HepG2 (cell line): ENCODE data around the gene RFFL. TPM values are rescaled to one million over a fixed set of nuclear protein-coding genes. Genes with fewer than 3 reads are reported as not detected.

ENCODE experiments used
- CCDC6 ChIP-seq: sonication (generic); formaldehyde crosslinking; IDR thresholded peaks from 2 replicates; pipeline ENCODE4 v1.8.1; 2022; ENCODE audit warnings: mild to moderate bottlenecking, missing genetic modification reagents, moderate library complexity
- ELF3 ChIP-seq: IDR thresholded peaks from 2 replicates; pipeline ENCODE4 v1.6.1; 2016; ENCODE audit warnings: missing genetic modification reagents, missing compliant biosample characterization
- HOXA7 ChIP-seq: sonication (generic); formaldehyde crosslinking; IDR thresholded peaks from 2 replicates; pipeline ENCODE4 v1.8.1; 2022; ENCODE audit warnings: mild to moderate bottlenecking, missing genetic modification reagents, moderate library complexity
- MAZ ChIP-seq, 2 experiments: sonication (generic) in 1 of 2; formaldehyde crosslinking in 1 of 2; IDR thresholded peaks; 2 replicates each; pipeline versions ENCODE4 v1.5.0 to v1.6.1; 2012 to 2020; ENCODE audit warnings: low read depth in 2 of 2, mild to moderate bottlenecking in 2 of 2, borderline replicate concordance in 1 of 2, improper control_type of control experiment in 1 of 2, low read length in 1 of 2, missing genetic modification reagents in 1 of 2, moderate library complexity in 1 of 2
- SALL2 ChIP-seq: sonication (generic); formaldehyde crosslinking; IDR thresholded peaks from 2 replicates; pipeline ENCODE4 v1.8.1; 2023; ENCODE audit warnings: mild to moderate bottlenecking, missing genetic modification reagents, inconsistent platforms
- TOPORS ChIP-seq: sonication (generic); formaldehyde crosslinking; IDR thresholded peaks from 2 replicates; pipeline ENCODE4 v1.8.0; 2023; ENCODE audit warnings: mild to moderate bottlenecking, missing genetic modification reagents
- ZNF224 ChIP-seq: sonication (generic); formaldehyde crosslinking; IDR thresholded peaks from 2 replicates; pipeline ENCODE4 v1.5.0; 2020; ENCODE audit warnings: mild to moderate bottlenecking, missing genetic modification reagents
- ZNF251 ChIP-seq: sonication (generic); formaldehyde crosslinking; IDR thresholded peaks from 2 replicates; pipeline ENCODE4 v1.9.0; 2021; ENCODE audit warnings: mild to moderate bottlenecking, missing genetic modification reagents
- ZNF557 ChIP-seq: sonication (generic); formaldehyde crosslinking; IDR thresholded peaks from 2 replicates; pipeline ENCODE4 v1.4.0; 2020; ENCODE audit warnings: missing genetic modification reagents
- ZNF766 ChIP-seq: sonication (generic); formaldehyde crosslinking; IDR thresholded peaks from 2 replicates; pipeline ENCODE4 v1.5.0; 2020; ENCODE audit warnings: missing genetic modification reagents, borderline replicate concordance
- polyA plus RNA-seq, 8 experiments: library from polyadenylated mRNA; depleted of rRNA in 3 of 8; stranded (reverse) in 7 of 8; unstranded in 1 of 8; fragments of >200 nt; fragmentation: Illumina TruSeq in 4 of 8; extraction: Trizol in 4 of 8; gene quantifications; 2 replicates each; pipeline versions ENCODE4 v1.2.1 to v1.2.3, GENCODE V29; 2011 to 2016; ENCODE audit warnings: low read depth in 4 of 8, missing spikeins in 1 of 8, mixed read lengths in 1 of 8; ENCODE audit not compliant: insufficient read depth in 1 of 8
- total RNA-seq, 5 experiments: library from RNA; depleted of rRNA; stranded (reverse); fragments of >200 nt; fragmentation: Illumina TruSeq; extraction: Trizol; gene quantifications; 2 replicates each; pipeline ENCODE4 v1.2.3, GENCODE V29; 2016; ENCODE audit warnings: low read depth in 1 of 5
- TF ChIP-seq, protein P1 (sequence below): IDR thresholded peaks from 2 replicates; pipeline ENCODE4 v1.6.1; 2016; ENCODE audit warnings: low read depth, control low read depth
- TF ChIP-seq, protein P2 (sequence below): sonication (generic); formaldehyde crosslinking; conservative IDR thresholded peaks from 2 replicates; pipeline ENCODE4 v1.8.1; 2023; ENCODE audit warnings: missing genetic modification reagents
- TF ChIP-seq, protein P3 (sequence below): sonication (generic); formaldehyde crosslinking; IDR thresholded peaks from 2 replicates; pipeline ENCODE4 v1.4.0; 2020; ENCODE audit warnings: mild to moderate bottlenecking, low read depth, missing genetic modification reagents
- TF ChIP-seq, protein P4 (sequence below): sonication (generic); formaldehyde crosslinking; IDR thresholded peaks from 2 replicates; pipeline ENCODE4 v1.5.1; 2020; ENCODE audit warnings: missing genetic modification reagents, mild to moderate bottlenecking, borderline replicate concordance
- TF ChIP-seq, protein P5 (sequence below): sonication (generic); formaldehyde crosslinking; conservative IDR thresholded peaks from 2 replicates; pipeline ENCODE4 v1.8.0; 2022; ENCODE audit warnings: mild to moderate bottlenecking, moderate library complexity, missing genetic modification reagents
- TF ChIP-seq, protein P6 (sequence below), 2 experiments: sonication (generic) in 1 of 2; formaldehyde crosslinking in 1 of 2; IDR thresholded peaks; 2 replicates each; pipeline versions ENCODE4 v1.5.1 to v1.6.1; 2011 to 2020; ENCODE audit warnings: borderline replicate concordance in 1 of 2, low read depth in 1 of 2, low read length in 1 of 2, mild to moderate bottlenecking in 1 of 2, missing genetic modification reagents in 1 of 2, moderate library complexity in 1 of 2

Gene RFFL
- total and polyA plus RNA-seq, 2 of the 13 experiments (the other 11 are each of a cell fraction or from before 2014, with no cell fraction given), result 24.3 to 48.6 TPM

DNA sequence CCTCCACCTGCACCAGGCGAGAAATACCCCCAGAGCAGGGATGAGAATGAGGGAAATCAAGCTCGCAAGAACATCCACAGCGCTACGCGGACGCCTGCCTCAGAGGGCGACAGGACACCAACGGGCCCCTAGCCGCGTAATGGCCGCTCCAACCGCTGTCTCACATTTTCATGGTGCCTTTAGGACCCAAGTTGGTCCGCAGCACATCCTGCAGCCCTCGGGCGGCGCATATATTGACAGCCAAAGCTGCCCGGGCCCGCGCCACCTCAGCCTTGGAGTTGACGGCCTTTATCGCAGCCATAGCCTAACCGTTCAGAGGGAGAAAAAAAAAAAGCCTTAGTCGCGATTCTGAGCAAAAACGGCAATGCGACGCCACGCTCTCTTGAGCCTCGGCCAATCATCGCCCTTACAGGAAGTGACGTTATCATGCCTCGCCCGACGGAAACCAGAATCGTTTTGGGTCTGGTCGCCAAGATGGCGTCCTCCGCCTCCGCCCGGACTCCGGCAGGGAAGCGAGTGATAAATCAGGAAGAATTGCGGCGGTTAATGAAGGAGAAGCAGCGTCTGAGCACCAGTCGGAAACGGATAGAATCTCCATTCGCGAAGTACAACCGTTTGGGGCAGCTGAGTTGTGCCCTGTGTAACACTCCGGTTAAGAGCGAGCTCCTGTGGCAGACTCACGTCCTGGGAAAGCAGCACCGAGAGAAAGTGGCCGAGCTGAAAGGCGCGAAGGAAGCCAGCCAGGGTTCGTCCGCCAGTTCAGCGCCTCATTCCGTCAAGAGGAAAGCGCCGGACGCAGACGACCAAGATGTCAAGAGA, 102.2 kb downstream of the RFFL start, which contains the start of the genes CCT6B and ZNF830 (continued):
- no peak for TF ChIP-seq ZNF557 (CRISPR knock-in tag)
- TF ChIP-seq ELF3, result peak; percentile 67; the same call in 1 of the 2 replicates
- no peak; the same call in 1 of the 2 replicates for TF ChIP-seq TOPORS (CRISPR knock-in tag)
- 0 out of 2 replicates have a peak, but pooled peaks have one; percentile 72 for TF ChIP-seq SALL2 (CRISPR knock-in tag)
- TF ChIP-seq, protein P1, sequence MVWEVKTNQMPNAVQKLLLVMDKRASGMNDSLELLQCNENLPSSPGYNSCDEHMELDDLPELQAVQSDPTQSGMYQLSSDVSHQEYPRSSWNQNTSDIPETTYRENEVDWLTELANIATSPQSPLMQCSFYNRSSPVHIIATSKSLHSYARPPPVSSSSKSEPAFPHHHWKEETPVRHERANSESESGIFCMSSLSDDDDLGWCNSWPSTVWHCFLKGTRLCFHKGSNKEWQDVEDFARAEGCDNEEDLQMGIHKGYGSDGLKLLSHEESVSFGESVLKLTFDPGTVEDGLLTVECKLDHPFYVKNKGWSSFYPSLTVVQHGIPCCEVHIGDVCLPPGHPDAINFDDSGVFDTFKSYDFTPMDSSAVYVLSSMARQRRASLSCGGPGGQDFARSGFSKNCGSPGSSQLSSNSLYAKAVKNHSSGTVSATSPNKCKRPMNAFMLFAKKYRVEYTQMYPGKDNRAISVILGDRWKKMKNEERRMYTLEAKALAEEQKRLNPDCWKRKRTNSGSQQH, result peak; percentile 57
- TF ChIP-seq HOXA7 (CRISPR knock-in tag), result no peak
- peak; percentile 64; the same call in 1 of the 2 replicates for TF ChIP-seq ZNF766 (CRISPR knock-in tag)
- TF ChIP-seq, protein P2, sequence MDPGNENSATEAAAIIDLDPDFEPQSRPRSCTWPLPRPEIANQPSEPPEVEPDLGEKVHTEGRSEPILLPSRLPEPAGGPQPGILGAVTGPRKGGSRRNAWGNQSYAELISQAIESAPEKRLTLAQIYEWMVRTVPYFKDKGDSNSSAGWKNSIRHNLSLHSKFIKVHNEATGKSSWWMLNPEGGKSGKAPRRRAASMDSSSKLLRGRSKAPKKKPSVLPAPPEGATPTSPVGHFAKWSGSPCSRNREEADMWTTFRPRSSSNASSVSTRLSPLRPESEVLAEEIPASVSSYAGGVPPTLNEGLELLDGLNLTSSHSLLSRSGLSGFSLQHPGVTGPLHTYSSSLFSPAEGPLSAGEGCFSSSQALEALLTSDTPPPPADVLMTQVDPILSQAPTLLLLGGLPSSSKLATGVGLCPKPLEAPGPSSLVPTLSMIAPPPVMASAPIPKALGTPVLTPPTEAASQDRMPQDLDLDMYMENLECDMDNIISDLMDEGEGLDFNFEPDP (CRISPR knock-in tag), result no peak
- TF ChIP-seq, protein P3, sequence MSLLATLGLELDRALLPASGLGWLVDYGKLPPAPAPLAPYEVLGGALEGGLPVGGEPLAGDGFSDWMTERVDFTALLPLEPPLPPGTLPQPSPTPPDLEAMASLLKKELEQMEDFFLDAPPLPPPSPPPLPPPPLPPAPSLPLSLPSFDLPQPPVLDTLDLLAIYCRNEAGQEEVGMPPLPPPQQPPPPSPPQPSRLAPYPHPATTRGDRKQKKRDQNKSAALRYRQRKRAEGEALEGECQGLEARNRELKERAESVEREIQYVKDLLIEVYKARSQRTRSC, result no peak
- peak; percentile 88; the same call in 1 of the 2 replicates for TF ChIP-seq ZNF224 (CRISPR knock-in tag)
- no peak; the same call in 1 of the 2 replicates for TF ChIP-seq CCDC6 (CRISPR knock-in tag)
- TF ChIP-seq, protein P4, sequence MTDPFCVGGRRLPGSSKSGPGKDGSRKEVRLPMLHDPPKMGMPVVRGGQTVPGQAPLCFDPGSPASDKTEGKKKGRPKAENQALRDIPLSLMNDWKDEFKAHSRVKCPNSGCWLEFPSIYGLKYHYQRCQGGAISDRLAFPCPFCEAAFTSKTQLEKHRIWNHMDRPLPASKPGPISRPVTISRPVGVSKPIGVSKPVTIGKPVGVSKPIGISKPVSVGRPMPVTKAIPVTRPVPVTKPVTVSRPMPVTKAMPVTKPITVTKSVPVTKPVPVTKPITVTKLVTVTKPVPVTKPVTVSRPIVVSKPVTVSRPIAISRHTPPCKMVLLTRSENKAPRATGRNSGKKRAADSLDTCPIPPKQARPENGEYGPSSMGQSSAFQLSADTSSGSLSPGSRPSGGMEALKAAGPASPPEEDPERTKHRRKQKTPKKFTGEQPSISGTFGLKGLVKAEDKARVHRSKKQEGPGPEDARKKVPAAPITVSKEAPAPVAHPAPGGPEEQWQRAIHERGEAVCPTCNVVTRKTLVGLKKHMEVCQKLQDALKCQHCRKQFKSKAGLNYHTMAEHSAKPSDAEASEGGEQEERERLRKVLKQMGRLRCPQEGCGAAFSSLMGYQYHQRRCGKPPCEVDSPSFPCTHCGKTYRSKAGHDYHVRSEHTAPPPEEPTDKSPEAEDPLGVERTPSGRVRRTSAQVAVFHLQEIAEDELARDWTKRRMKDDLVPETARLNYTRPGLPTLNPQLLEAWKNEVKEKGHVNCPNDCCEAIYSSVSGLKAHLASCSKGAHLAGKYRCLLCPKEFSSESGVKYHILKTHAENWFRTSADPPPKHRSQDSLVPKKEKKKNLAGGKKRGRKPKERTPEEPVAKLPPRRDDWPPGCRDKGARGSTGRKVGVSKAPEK (CRISPR knock-in tag), result no peak
- no peak for TF ChIP-seq ZNF251 (CRISPR knock-in tag)
- TF ChIP-seq, protein P5, sequence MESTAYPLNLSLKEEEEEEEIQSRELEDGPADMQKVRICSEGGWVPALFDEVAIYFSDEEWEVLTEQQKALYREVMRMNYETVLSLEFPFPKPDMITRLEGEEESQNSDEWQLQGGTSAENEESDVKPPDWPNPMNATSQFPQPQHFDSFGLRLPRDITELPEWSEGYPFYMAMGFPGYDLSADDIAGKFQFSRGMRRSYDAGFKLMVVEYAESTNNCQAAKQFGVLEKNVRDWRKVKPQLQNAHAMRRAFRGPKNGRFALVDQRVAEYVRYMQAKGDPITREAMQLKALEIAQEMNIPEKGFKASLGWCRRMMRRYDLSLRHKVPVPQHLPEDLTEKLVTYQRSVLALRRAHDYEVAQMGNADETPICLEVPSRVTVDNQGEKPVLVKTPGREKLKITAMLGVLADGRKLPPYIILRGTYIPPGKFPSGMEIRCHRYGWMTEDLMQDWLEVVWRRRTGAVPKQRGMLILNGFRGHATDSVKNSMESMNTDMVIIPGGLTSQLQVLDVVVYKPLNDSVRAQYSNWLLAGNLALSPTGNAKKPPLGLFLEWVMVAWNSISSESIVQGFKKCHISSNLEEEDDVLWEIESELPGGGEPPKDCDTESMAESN (CRISPR knock-in tag), result no peak
- TF ChIP-seq MAZ (IDR thresholded peaks at IDR 0.05; ENCODE audit: borderline replicate concordance, low read depth, low read length), result no peak
- TF ChIP-seq MAZ (CRISPR knock-in tag; IDR thresholded peaks at IDR 0.05; ENCODE audit: low read depth), result no peak
- TF ChIP-seq, protein P6, sequence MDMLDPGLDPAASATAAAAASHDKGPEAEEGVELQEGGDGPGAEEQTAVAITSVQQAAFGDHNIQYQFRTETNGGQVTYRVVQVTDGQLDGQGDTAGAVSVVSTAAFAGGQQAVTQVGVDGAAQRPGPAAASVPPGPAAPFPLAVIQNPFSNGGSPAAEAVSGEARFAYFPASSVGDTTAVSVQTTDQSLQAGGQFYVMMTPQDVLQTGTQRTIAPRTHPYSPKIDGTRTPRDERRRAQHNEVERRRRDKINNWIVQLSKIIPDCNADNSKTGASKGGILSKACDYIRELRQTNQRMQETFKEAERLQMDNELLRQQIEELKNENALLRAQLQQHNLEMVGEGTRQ (IDR thresholded peaks at IDR 0.05; ENCODE audit: low read depth, low read length), result no peak
- TF ChIP-seq, protein P6 (CRISPR knock-in tag; IDR thresholded peaks at IDR 0.05; ENCODE audit: borderline replicate concordance), result peak; percentile 41; the same call in 1 of the 2 replicates
